NT2/D1 (cell line): ENCODE results near the gene TFCP2L1.

Experiments used
- SUZ12 ChIP-seq: IDR thresholded peaks from 2 replicates; pipeline ENCODE4 v1.6.1; 2011; ENCODE audit not compliant: insufficient read length, insufficient read depth; ENCODE audit errors: extremely low read depth
- ZNF274 ChIP-seq: IDR thresholded peaks from 2 replicates; pipeline ENCODE4 v1.6.1; 2011; ENCODE audit warnings: mild to moderate bottlenecking, low read depth, low read length

DNA sequence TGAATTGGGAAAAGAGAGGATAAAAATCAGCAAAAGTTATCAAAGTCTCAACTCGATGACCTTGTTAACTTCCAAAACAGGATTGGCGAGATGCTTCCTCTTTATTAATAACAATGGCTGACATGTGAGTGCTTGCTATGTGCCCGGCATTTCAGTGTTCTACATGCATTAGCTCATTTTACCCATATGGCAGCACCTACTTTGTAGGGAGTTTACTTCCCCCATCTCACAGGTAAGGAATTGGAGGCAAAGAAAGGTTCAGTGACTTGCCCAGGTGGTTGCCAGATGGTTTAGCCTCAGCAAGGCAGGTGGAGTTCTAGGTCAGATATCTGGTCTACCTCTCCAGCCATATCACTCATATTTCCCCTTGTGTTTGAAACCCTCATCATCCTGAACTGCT is 12.4 kb downstream of the TFCP2L1 start:
- TF ChIP-seq ZNF274 (no peak), SUZ12 (no peak)
